Brain microvascular endothelial cell (primary cell): ENCODE data around the gene USP7.

Experiments used
- DNase-seq: peaks from one replicate; pipeline ENCODE4 v3.0.0-alpha.2; 2020
- H3K27ac ChIP-seq: fragments of 250-450 bp; sonication (Bioruptor Pico); 2 replicates; pipeline ENCODE4 v1.5.1; 2020; ENCODE audit warnings: mild to moderate bottlenecking, moderate library complexity
- H3K27me3 ChIP-seq: fragments of 250-450 bp; sonication (Bioruptor Pico); replicated peaks from 2 replicates; pipeline ENCODE4 v1.5.1; 2020; ENCODE audit warnings: mild to moderate bottlenecking
- H3K36me3 ChIP-seq: fragments of 250-450 bp; sonication (Bioruptor Pico); replicated peaks from 2 replicates; pipeline ENCODE4 v1.5.1; 2020; ENCODE audit warnings: mild to moderate bottlenecking
- H3K4me3 ChIP-seq: 2 replicates; pipeline ENCODE4 v1.5.1; 2011; ENCODE audit warnings: low read depth, mild to moderate bottlenecking, control low read depth, low read length, moderate library complexity
- CTCF ChIP-seq: IDR thresholded peaks from 2 replicates; pipeline ENCODE4 v1.5.1; 2011; ENCODE audit warnings: low read depth, mild to moderate bottlenecking, moderate library complexity, low read length, control low read depth, inconsistent platforms; ENCODE audit errors: missing control alignments
- in situ Hi-C: cut with HindIII; loops from 2 replicates; pipeline ENCODE4 v1.10.0; 2017; ENCODE audit warnings: low sequenced_read_pairs, low pct_ligation_motif_present

Gene USP7

DNA sequence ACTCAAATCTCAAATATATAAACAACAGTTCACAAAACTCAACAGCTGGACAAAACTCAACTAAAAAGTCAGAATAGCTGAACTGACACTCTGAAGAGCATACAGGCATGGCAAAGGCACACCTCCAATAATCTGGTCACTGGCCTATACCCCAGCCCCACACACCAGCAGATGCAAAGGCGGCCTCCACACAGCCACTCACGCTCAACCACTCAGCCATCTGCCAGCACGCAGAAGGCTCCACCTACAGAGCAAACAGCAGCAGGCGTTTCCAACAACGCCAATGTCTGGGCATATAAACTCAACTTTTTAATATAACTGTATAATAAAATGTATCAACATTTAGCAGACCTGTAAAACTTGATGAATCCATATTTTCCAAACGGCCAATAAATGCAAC is 17.2 kb downstream of the USP7 start:
- TF ChIP-seq CTCF, result no peak
- Histone ChIP-seq H3K27ac (no peak overlapping the region), H3K4me3 (no peak overlapping the region), H3K27me3 (no peaks in the 10 kb centered on the region), H3K36me3 (no peaks in the 10 kb centered on the region)
- in situ Hi-C loops, result no loop called here
- no peak for DNase-seq

DNA sequence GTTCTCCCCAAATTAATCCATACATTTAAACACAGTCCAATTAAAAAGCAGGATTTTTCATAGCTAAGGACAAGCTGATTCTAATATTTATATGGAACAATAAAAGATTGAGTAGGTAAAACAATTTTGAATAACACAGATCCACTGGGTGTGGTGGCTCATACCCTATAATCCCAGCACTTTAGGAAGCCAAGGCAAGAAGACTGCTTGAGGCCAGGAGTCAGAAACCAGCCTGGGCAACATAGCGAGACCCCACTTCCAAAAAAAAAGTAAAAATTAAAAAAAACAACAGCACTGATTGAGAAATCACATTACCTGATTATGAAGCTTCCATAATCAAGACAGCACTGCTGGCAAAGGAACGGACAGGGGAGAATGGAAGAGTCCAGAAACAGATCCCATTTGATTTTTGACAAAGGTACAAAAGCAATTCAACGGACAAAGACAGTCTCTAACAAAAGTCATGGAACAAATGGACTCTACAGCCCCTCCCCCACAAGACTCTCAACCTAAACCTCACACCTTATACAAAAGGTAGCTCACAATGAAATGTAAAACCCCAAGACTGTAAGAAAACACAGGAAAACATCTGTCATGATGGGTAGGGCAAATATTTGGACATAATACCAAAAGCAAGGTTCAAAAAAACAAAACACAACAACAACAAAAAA is 17.9 kb downstream of the USP7 start:
- no peak for TF ChIP-seq CTCF
- Histone ChIP-seq H3K27me3 (no peaks in the 10 kb centered on the region), H3K4me3 (no peak overlapping the region), H3K27ac (no peak overlapping the region), H3K36me3 (no peaks in the 10 kb centered on the region)
- in situ Hi-C loops, result no loop called here
- DNase-seq, result no peak

- no peak for TF ChIP-seq CTCF
- DNase-seq, result no peak
- no peak overlapping the region for H3K27ac ChIP-seq
- H3K27me3 ChIP-seq, result no peaks in the 10 kb centered on the region
- H3K36me3 ChIP-seq, result no peaks in the 10 kb centered on the region
- H3K4me3 ChIP-seq, result no peak overlapping the region
- in situ Hi-C loops, result no loop called here
These were observed 19.5 kb downstream of the USP7 start for GRCh38 chr16:8943966-8944759.

GRCh38 chr16:8943001-8943763 is 20.5 kb downstream of the USP7 start:
- Histone ChIP-seq H3K27me3 (no peaks in the 10 kb centered on the region), H3K36me3 (no peaks in the 10 kb centered on the region), H3K27ac (no peak overlapping the region), H3K4me3 (no peak overlapping the region)
- in situ Hi-C loops, result no loop called here
- no peak for TF ChIP-seq CTCF
- DNase-seq, result no peak

- no peak for DNase-seq
- Histone ChIP-seq H3K36me3 (no peaks in the 10 kb centered on the region), H3K4me3 (no peak overlapping the region), H3K27ac (no peak overlapping the region), H3K27me3 (no peaks in the 10 kb centered on the region)
- TF ChIP-seq CTCF, result no peak
- in situ Hi-C loops, result no loop called here
These were observed 21.9 kb downstream of the USP7 start for GRCh38 chr16:8941718-8942344.
